ENCODE measurements around the gene STK39.

STK39 gene

GRCh38 chr2:168211664-168212163 lies 35.7 kb downstream of the STK39 start:
- H3K4me3 ChIP-seq (ENCODE audit: low read length): no peak overlapping the region
- no peak for TF ChIP-seq CTCF (conservative IDR thresholded peaks at IDR 0.05; ENCODE audit: low read depth, low read length)
- DNase-seq (ENCODE audit: low read depth): no peak

GRCh38 chr2:168210895-168211570 lies 36.4 kb downstream of the STK39 start:
- H3K4me3 ChIP-seq (ENCODE audit: low read length): peak overlapping the region; percentile 2
- no peak for DNase-seq (ENCODE audit: low read depth)

GRCh38 chr2:168210216-168210894 lies 37.0 kb downstream of the STK39 start:
- no peak overlapping the region for H3K4me3 ChIP-seq (ENCODE audit: low read length)
- TF ChIP-seq CTCF (conservative IDR thresholded peaks at IDR 0.05; ENCODE audit: low read depth, low read length): no peak

More at GRCh38 chr2:168210895-168211570, 36.4 kb downstream of the STK39 start:
- TF ChIP-seq CTCF (conservative IDR thresholded peaks at IDR 0.05; ENCODE audit: low read depth, low read length): no peak

GRCh38 chr2:168208652-168209051 lies 38.7 kb downstream of the STK39 start:
- TF ChIP-seq CTCF (conservative IDR thresholded peaks at IDR 0.05; ENCODE audit: low read depth, low read length): no peak
- DNase-seq (ENCODE audit: low read depth): no peak
- H3K4me3 ChIP-seq (ENCODE audit: low read length): no peak overlapping the region

More at GRCh38 chr2:168210216-168210894, 37.0 kb downstream of the STK39 start:
- no peak for DNase-seq (ENCODE audit: low read depth)

- no peak for TF ChIP-seq CTCF (conservative IDR thresholded peaks at IDR 0.05; ENCODE audit: low read depth, low read length)
- DNase-seq (ENCODE audit: low read depth): no peak
- no peak overlapping the region for H3K4me3 ChIP-seq (ENCODE audit: low read length)
Observed at GRCh38 chr2:168207851-168208250, 39.5 kb downstream of the STK39 start.

GRCh38 chr2:168203762-168204693 lies 43.4 kb downstream of the STK39 start:
- DNase-seq (ENCODE audit: low read depth): no peak
- H3K4me3 ChIP-seq (ENCODE audit: low read length): no peak overlapping the region
- TF ChIP-seq CTCF (conservative IDR thresholded peaks at IDR 0.05; ENCODE audit: low read depth, low read length): no peak

Measured in retinal pigment epithelial cell (primary cell).